HEK293 (cell line): ENCODE measurements around the gene FCN1.

Experiments
- CTCF ChIA-PET: fragments of 350-600 bp; formaldehyde crosslinking; extraction: SDS; loops from one replicate; lab custom pipeline; 2021; ENCODE audit warnings: antibody characterized with exemption; lab: Yijun Ruan, JAX
- POLR2A ChIA-PET: fragments of 300-600 bp; formaldehyde crosslinking; extraction: SDS; loops from one replicate; lab custom pipeline; 2020; ENCODE audit warnings: antibody characterized with exemption, inconsistent platforms; lab: Yijun Ruan, JAX
- H3K27ac ChIP-seq: fragments of 200-500 bp; sonication (Bioruptor generic); 2 replicates; pipeline ENCODE4 v1.5.1; 2014; ENCODE audit warnings: low read depth, low read length, control low read depth, inconsistent platforms; ENCODE audit errors: extremely low read depth
- H3K36me3 ChIP-seq, 2 experiments: fragments of 200-500 bp in 1 of 2; sonication (Bioruptor generic) in 1 of 2; 1 replicate in 1 of 2; 2 replicates in 1 of 2; pipeline ENCODE4 v1.5.1; 2014 to 2017; ENCODE audit warnings: inconsistent platforms in 2 of 2, low read length in 2 of 2; ENCODE audit not compliant: control insufficient read depth in 2 of 2, insufficient read depth in 1 of 2
- H3K4me1 ChIP-seq: fragments of 200-500 bp; sonication (Bioruptor generic); 2 replicates; pipeline ENCODE4 v1.5.1; 2014; ENCODE audit warnings: mild to moderate bottlenecking, low read length, inconsistent platforms; ENCODE audit not compliant: control insufficient read depth, insufficient read depth
- H3K4me3 ChIP-seq: 2 replicates; pipeline ENCODE4 v1.5.1; 2011; ENCODE audit warnings: low read depth, mild to moderate bottlenecking, control low read depth, low read length, moderate library complexity
- H3K9me3 ChIP-seq: fragments of 200-500 bp; sonication (Bioruptor generic); 2 replicates; pipeline ENCODE4 v1.5.1; 2014; ENCODE audit warnings: low read depth, low read length, inconsistent platforms; ENCODE audit not compliant: control insufficient read depth, insufficient read depth
- HOXA7 ChIP-seq: sonication (generic); formaldehyde crosslinking; IDR thresholded peaks from 2 replicates; pipeline ENCODE4 v1.8.1; 2022; ENCODE audit warnings: missing genetic modification reagents, borderline replicate concordance
- KLF16 ChIP-seq: fragments of 450-650 bp; formaldehyde crosslinking; IDR thresholded peaks from 2 replicates; pipeline ENCODE4 v1.5.1; 2017; ENCODE audit warnings: missing biosample characterization, missing genetic modification characterization
- KLF7 ChIP-seq: fragments of 450-650 bp; formaldehyde crosslinking; IDR thresholded peaks from 2 replicates; pipeline ENCODE4 v1.5.1; 2016; ENCODE audit warnings: missing biosample characterization, missing genetic modification characterization, borderline replicate concordance
- SETDB1 ChIP-seq: IDR thresholded peaks from one replicate; pipeline ENCODE4 v1.6.1; 2017; ENCODE audit warnings: mild to moderate bottlenecking, low read length, moderate library complexity, mixed read lengths; ENCODE audit not compliant: insufficient read length
- SP3 ChIP-seq: fragments of 450-650 bp; formaldehyde crosslinking; IDR thresholded peaks from 2 replicates; pipeline ENCODE4 v1.5.1; 2016; ENCODE audit warnings: missing biosample characterization, missing genetic modification characterization
- WT1 ChIP-seq: fragments of 450-650 bp; formaldehyde crosslinking; IDR thresholded peaks from 2 replicates; pipeline ENCODE4 v1.5.1; 2016; ENCODE audit warnings: missing biosample characterization, missing genetic modification characterization
- YY1 ChIP-seq: fragments of 450-650 bp; formaldehyde crosslinking; IDR thresholded peaks from 2 replicates; pipeline ENCODE4 v1.5.1; 2018; ENCODE audit warnings: missing biosample characterization, missing genetic modification characterization
- ZBTB1 ChIP-seq: fragments of 450-650 bp; formaldehyde crosslinking; IDR thresholded peaks from 2 replicates; pipeline ENCODE4 v1.5.1; 2016; ENCODE audit warnings: missing biosample characterization, missing genetic modification characterization
- ZBTB26 ChIP-seq: fragments of 450-650 bp; formaldehyde crosslinking; optimal IDR thresholded peaks from 2 replicates; pipeline ENCODE3; 2016; ENCODE audit warnings: missing biosample characterization, mild to moderate bottlenecking, missing genetic modification characterization
- ZIC2 ChIP-seq: fragments of 450-650 bp; formaldehyde crosslinking; IDR thresholded peaks from 2 replicates; pipeline ENCODE4 v1.5.1; 2016; ENCODE audit warnings: missing biosample characterization, missing genetic modification characterization
- ZNF16 ChIP-seq: fragments of 450-650 bp; formaldehyde crosslinking; IDR thresholded peaks from 2 replicates; pipeline ENCODE4 v1.5.1; 2016; ENCODE audit warnings: low read depth, missing biosample characterization, missing genetic modification characterization
- ZNF169 ChIP-seq: fragments of 450-650 bp; formaldehyde crosslinking; IDR thresholded peaks from 2 replicates; pipeline ENCODE4 v1.5.1; 2016; ENCODE audit warnings: missing biosample characterization, missing genetic modification characterization
- ZNF175 ChIP-seq: fragments of 450-650 bp; formaldehyde crosslinking; IDR thresholded peaks from 2 replicates; pipeline ENCODE4 v1.5.1; 2016; ENCODE audit warnings: missing biosample characterization, missing genetic modification characterization
- ZNF214 ChIP-seq: fragments of 450-650 bp; formaldehyde crosslinking; IDR thresholded peaks from 2 replicates; pipeline ENCODE4 v1.5.1; 2017; ENCODE audit warnings: missing biosample characterization, mild to moderate bottlenecking, missing genetic modification characterization, borderline replicate concordance
- ZNF239 ChIP-seq: fragments of 450-650 bp; formaldehyde crosslinking; IDR thresholded peaks from 2 replicates; pipeline ENCODE4 v1.5.1; 2016; ENCODE audit warnings: missing biosample characterization, missing genetic modification characterization
- ZNF311 ChIP-seq: fragments of 450-650 bp; formaldehyde crosslinking; IDR thresholded peaks from 2 replicates; pipeline ENCODE4 v1.5.1; 2017; ENCODE audit warnings: missing biosample characterization, missing genetic modification characterization, borderline replicate concordance
- ZNF391 ChIP-seq: fragments of 450-650 bp; formaldehyde crosslinking; IDR thresholded peaks from 2 replicates; pipeline ENCODE4 v1.5.1; 2016; ENCODE audit warnings: low read depth, missing biosample characterization, missing genetic modification characterization, borderline replicate concordance
- ZNF394 ChIP-seq: fragments of 450-650 bp; formaldehyde crosslinking; IDR thresholded peaks from 2 replicates; pipeline ENCODE4 v1.5.1; 2016; ENCODE audit warnings: missing biosample characterization, missing genetic modification characterization, mild to moderate bottlenecking, moderate library complexity, borderline replicate concordance
- ZNF433 ChIP-seq: fragments of 450-650 bp; formaldehyde crosslinking; IDR thresholded peaks from 2 replicates; pipeline ENCODE4 v1.5.1; 2016; ENCODE audit warnings: missing biosample characterization, missing genetic modification characterization, low read depth
- ZNF48 ChIP-seq: fragments of 450-650 bp; formaldehyde crosslinking; IDR thresholded peaks from 2 replicates; pipeline ENCODE4 v1.5.1; 2016; ENCODE audit warnings: missing biosample characterization, missing genetic modification characterization
- ZNF510 ChIP-seq: fragments of 450-650 bp; formaldehyde crosslinking; IDR thresholded peaks from 2 replicates; pipeline ENCODE4 v1.5.1; 2018; ENCODE audit warnings: mild to moderate bottlenecking, missing genetic modification characterization, missing biosample characterization; ENCODE audit not compliant: insufficient replicate concordance
- ZNF521 ChIP-seq: fragments of 450-650 bp; formaldehyde crosslinking; IDR thresholded peaks from 2 replicates; pipeline ENCODE4 v1.5.1; 2017; ENCODE audit warnings: missing biosample characterization, mild to moderate bottlenecking, missing genetic modification characterization
- ZNF548 ChIP-seq: fragments of 450-650 bp; formaldehyde crosslinking; IDR thresholded peaks from 2 replicates; pipeline ENCODE4 v1.5.1; 2016; ENCODE audit warnings: missing biosample characterization, missing genetic modification characterization
- ZNF785 ChIP-seq: fragments of 450-650 bp; formaldehyde crosslinking; IDR thresholded peaks from 2 replicates; pipeline ENCODE4 v1.5.1; 2016; ENCODE audit warnings: missing biosample characterization, missing genetic modification characterization
- ZNF792 ChIP-seq: fragments of 450-650 bp; formaldehyde crosslinking; IDR thresholded peaks from 2 replicates; pipeline ENCODE4 v1.5.1; 2016; ENCODE audit warnings: missing biosample characterization, missing genetic modification characterization
- ZSCAN23 ChIP-seq: fragments of 450-650 bp; formaldehyde crosslinking; IDR thresholded peaks from 2 replicates; pipeline ENCODE4 v1.5.1; 2016; ENCODE audit warnings: missing biosample characterization, missing genetic modification characterization
- ZSCAN4 ChIP-seq: fragments of 450-650 bp; formaldehyde crosslinking; IDR thresholded peaks from 2 replicates; pipeline ENCODE4 v1.5.1; 2017; ENCODE audit warnings: missing biosample characterization, missing genetic modification characterization
- TF ChIP-seq, protein P1 (sequence below): fragments of 450-650 bp; formaldehyde crosslinking; IDR thresholded peaks from 2 replicates; pipeline ENCODE4 v1.5.1; 2016; ENCODE audit warnings: missing biosample characterization, missing genetic modification characterization
- TF ChIP-seq, protein P2 (sequence below): fragments of 450-650 bp; formaldehyde crosslinking; conservative IDR thresholded peaks from 2 replicates; pipeline ENCODE4 v1.5.1; 2016; ENCODE audit warnings: low read depth, missing biosample characterization, missing genetic modification characterization

The FCN1 gene

GRCh38 chr9:134887686-134888602, 29.8 kb downstream of the FCN1 start:
- CTCF ChIA-PET = interaction anchor here (0.9 to 1.4 kb wide), 2 partner anchors 19 to 190 kb away, joined by 3 to 4 read pairs; no protein-coding TSS in a partner anchor
- POLR2A ChIA-PET = interaction anchor here (1.4 kb wide), 1 partner anchor 8 kb away, joined by 5 read pairs; no protein-coding TSS in a partner anchor
- no peak overlapping the region for H3K27ac ChIP-seq

GRCh38 chr9:134887219-134887618, 30.5 kb downstream of the FCN1 start:
- no peaks in the 10 kb centered on the region for H3K4me1 ChIP-seq
- ChIA-PET CTCF (no interaction called here), POLR2A (interaction anchor here (1.4 kb wide), 1 partner anchor 9 kb away, joined by 5 read pairs; no protein-coding TSS in a partner anchor)

More at GRCh38 chr9:134887686-134888602, 29.8 kb downstream of the FCN1 start:
- Histone ChIP-seq H3K4me3 (no peak overlapping the region), H3K4me1 (no peaks in the 10 kb centered on the region), H3K36me3 (no peaks in the 10 kb centered on the region), H3K9me3 (no peaks in the 10 kb centered on the region)
- TF ChIP-seq, protein P1, sequence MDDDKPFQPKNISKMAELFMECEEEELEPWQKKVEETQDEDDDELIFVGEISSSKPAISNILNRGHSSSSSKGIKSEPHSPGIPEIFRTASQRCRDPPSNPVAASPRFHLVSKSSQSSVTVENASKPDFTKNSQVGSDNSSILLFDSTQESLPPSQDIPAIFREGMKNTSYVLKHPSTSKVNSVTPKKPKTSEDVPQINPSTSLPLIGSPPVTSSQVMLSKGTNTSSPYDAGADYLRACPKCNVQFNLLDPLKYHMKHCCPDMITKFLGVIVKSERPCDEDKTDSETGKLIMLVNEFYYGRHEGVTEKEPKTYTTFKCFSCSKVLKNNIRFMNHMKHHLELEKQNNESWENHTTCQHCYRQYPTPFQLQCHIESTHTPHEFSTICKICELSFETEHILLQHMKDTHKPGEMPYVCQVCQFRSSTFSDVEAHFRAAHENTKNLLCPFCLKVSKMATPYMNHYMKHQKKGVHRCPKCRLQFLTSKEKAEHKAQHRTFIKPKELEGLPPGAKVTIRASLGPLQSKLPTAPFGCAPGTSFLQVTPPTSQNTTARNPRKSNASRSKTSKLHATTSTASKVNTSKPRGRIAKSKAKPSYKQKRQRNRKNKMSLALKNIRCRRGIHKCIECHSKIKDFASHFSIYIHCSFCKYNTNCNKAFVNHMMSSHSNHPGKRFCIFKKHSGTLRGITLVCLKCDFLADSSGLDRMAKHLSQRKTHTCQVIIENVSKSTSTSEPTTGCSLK (tag by site-specific recombination) = no peak
- TF ChIP-seq ZNF394 (tag by site-specific recombination) = no peak
- no peak for TF ChIP-seq YY1 (tag by site-specific recombination)
- TF ChIP-seq KLF7 (tag by site-specific recombination) = no peak
- TF ChIP-seq ZNF510 (tag by site-specific recombination) = no peak
- no peak for TF ChIP-seq ZSCAN4 (tag by site-specific recombination)
- TF ChIP-seq ZNF433 = no peak
- no peak for TF ChIP-seq KLF16 (tag by site-specific recombination)
- TF ChIP-seq ZNF48 (tag by site-specific recombination) = no peak
- no peak for TF ChIP-seq ZNF311 (tag by site-specific recombination)
- no peak for TF ChIP-seq SP3 (tag by site-specific recombination)
- no peak for TF ChIP-seq ZBTB26 (tag by site-specific recombination)
- TF ChIP-seq ZNF214 (tag by site-specific recombination) = no peak
- no peak for TF ChIP-seq ZNF169
- no peak for TF ChIP-seq ZNF239
- TF ChIP-seq, protein P2, sequence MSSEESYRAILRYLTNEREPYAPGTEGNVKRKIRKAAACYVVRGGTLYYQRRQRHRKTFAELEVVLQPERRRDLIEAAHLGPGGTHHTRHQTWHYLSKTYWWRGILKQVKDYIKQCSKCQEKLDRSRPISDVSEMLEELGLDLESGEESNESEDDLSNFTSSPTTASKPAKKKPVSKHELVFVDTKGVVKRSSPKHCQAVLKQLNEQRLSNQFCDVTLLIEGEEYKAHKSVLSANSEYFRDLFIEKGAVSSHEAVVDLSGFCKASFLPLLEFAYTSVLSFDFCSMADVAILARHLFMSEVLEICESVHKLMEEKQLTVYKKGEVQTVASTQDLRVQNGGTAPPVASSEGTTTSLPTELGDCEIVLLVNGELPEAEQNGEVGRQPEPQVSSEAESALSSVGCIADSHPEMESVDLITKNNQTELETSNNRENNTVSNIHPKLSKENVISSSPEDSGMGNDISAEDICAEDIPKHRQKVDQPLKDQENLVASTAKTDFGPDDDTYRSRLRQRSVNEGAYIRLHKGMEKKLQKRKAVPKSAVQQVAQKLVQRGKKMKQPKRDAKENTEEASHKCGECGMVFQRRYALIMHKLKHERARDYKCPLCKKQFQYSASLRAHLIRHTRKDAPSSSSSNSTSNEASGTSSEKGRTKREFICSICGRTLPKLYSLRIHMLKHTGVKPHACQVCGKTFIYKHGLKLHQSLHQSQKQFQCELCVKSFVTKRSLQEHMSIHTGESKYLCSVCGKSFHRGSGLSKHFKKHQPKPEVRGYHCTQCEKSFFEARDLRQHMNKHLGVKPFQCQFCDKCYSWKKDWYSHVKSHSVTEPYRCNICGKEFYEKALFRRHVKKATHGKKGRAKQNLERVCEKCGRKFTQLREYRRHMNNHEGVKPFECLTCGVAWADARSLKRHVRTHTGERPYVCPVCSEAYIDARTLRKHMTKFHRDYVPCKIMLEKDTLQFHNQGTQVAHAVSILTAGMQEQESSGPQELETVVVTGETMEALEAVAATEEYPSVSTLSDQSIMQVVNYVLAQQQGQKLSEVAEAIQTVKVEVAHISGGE (tag by site-specific recombination) = no peak
- no peak for TF ChIP-seq ZNF785 (tag by site-specific recombination)
- no peak for TF ChIP-seq ZSCAN23 (tag by site-specific recombination)

More at GRCh38 chr9:134887219-134887618, 30.5 kb downstream of the FCN1 start:
- TF ChIP-seq ZNF175 (tag by site-specific recombination) (no peak), ZIC2 (tag by site-specific recombination) (no peak), ZBTB1 (tag by site-specific recombination) (no peak), ZNF792 (no peak), SETDB1 (no peak), ZNF521 (tag by site-specific recombination) (no peak), ZNF16 (tag by site-specific recombination) (no peak), WT1 (tag by site-specific recombination) (no peak), ZNF391 (tag by site-specific recombination) (no peak), HOXA7 (CRISPR knock-in tag) (no peak), ZNF548 (tag by site-specific recombination) (no peak)
- no peaks in the 10 kb centered on the region for H3K36me3 ChIP-seq
- no peak overlapping the region for H3K27ac ChIP-seq
- H3K9me3 ChIP-seq = no peaks in the 10 kb centered on the region
- H3K4me3 ChIP-seq = no peak overlapping the region
